Fibroblast of the conjunctiva (primary cell): ENCODE results near the gene SLC22A16.

ENCODE experiments used
- DNase-seq: peaks from one replicate; pipeline ENCODE4 v3.0.0-alpha.2; 2010; ENCODE audit warnings: low read depth

The SLC22A16 gene

GRCh38 chr6:110447761-110448160 lies 28.7 kb downstream of the SLC22A16 start:
- DNase-seq = no peak

- no peak for DNase-seq
Measured at GRCh38 chr6:110446405-110446804, 30.0 kb downstream of the SLC22A16 start.

GRCh38 chr6:110440026-110440425 lies 36.4 kb downstream of the SLC22A16 start:
- DNase-seq = no peak

GRCh38 chr6:110439356-110439755 lies 37.1 kb downstream of the SLC22A16 start:
- DNase-seq = no peak

- DNase-seq = no peak
Measured at GRCh38 chr6:110434961-110435602, 41.3 kb downstream of the SLC22A16 start.

- DNase-seq = no peak
Measured at GRCh38 chr6:110432285-110432900, 44.0 kb downstream of the SLC22A16 start.

GRCh38 chr6:110430741-110431140 lies 45.7 kb downstream of the SLC22A16 start:
- DNase-seq = no peak

GRCh38 chr6:110430236-110430635 lies 46.2 kb downstream of the SLC22A16 start:
- no peak for DNase-seq

- DNase-seq = no peak
Measured at GRCh38 chr6:110428153-110428552, 48.3 kb downstream of the SLC22A16 start.

- no peak for DNase-seq
Measured at GRCh38 chr6:110425816-110426215, 50.6 kb downstream of the SLC22A16 start.

- no peak for DNase-seq
Measured at GRCh38 chr6:110422444-110422822, 54.0 kb downstream of the SLC22A16 start.

GRCh38 chr6:110421749-110422443 lies 54.5 kb downstream of the SLC22A16 start:
- DNase-seq = no peak

GRCh38 chr6:110419028-110419739 lies 57.2 kb downstream of the SLC22A16 start:
- no peak for DNase-seq

- no peak for DNase-seq
Measured at GRCh38 chr6:110418594-110418993, 57.8 kb downstream of the SLC22A16 start.

GRCh38 chr6:110415086-110415916 lies 61.1 kb downstream of the SLC22A16 start, which contains the start of gene DDO:
Gene DDO, minus strand, starts transcription at chr6:110415575. Its CDS starts 2,113 bp downstream, at chr6:110413462.
- DNase-seq = no peak

- no peak for DNase-seq
Measured at GRCh38 chr6:110414669-110415068, 61.7 kb downstream of the SLC22A16 start.

GRCh38 chr6:110412360-110412759 lies 64.1 kb downstream of the SLC22A16 start:
- no peak for DNase-seq

GRCh38 chr6:110410511-110410910 lies 65.9 kb downstream of the SLC22A16 start:
- no peak for DNase-seq

GRCh38 chr6:110409794-110410193 lies 66.6 kb downstream of the SLC22A16 start:
- no peak for DNase-seq

GRCh38 chr6:110408901-110409300 lies 67.5 kb downstream of the SLC22A16 start:
- no peak for DNase-seq

GRCh38 chr6:110404607-110405006 lies 71.8 kb downstream of the SLC22A16 start:
- no peak for DNase-seq
